Mucosa of descending colon (tissue), 3 donors: ENCODE measurements around the gene TMA16. TPM values are rescaled to one million over a fixed set of nuclear protein-coding genes. Genes with fewer than 3 reads are reported as not detected.

Experiments
- ATAC-seq: fragments of 200-7000 bp; cut with Tn5 transposase; one replicate; pipeline ENCODE4 v1.9.1; 2020; ENCODE audit warnings: mild to moderate bottlenecking, moderate library complexity
- DNase-seq, 3 donors: peaks; one replicate each; pipeline ENCODE4 v3.0.0-alpha.2; 2020
- H3K36me3 ChIP-seq: fragments of 200-600 bp; one replicate; pipeline ENCODE4 v1.8.0; 2021; ENCODE audit warnings: low read depth, mild to moderate bottlenecking
- H3K4me1 ChIP-seq: fragments of 200-600 bp; one replicate; pipeline ENCODE4 v1.8.0; 2021; ENCODE audit warnings: low read depth, mild to moderate bottlenecking
- H3K4me3 ChIP-seq: fragments of 200-600 bp; one replicate; pipeline ENCODE4 v1.8.0; 2021; ENCODE audit warnings: mild to moderate bottlenecking
- H3K9me3 ChIP-seq: fragments of 200-600 bp; one replicate; pipeline ENCODE4 v1.8.0; 2021; ENCODE audit warnings: mild to moderate bottlenecking
- CTCF ChIP-seq: fragments of 200-600 bp; IDR thresholded peaks from one replicate; pipeline ENCODE4 v1.8.0; 2022; ENCODE audit warnings: antibody characterized with exemption, mild to moderate bottlenecking
- intact Hi-C, 2 donors: fragments of 100-400 bp; cut with DNase I in 1 of 2; cut with micrococcal nuclease in 1 of 2; formaldehyde crosslinking; loops; one replicate each; pipeline versions ENCODE4 v1.11.0 to v1.11.1; 2022; cut with DNase I, micrococcal nuclease
- total RNA-seq, 3 donors: library from RNA; stranded (reverse); fragmentation: NEBNext Ultra II Directional in 2 of 3; extraction: Animal tissue kit (Norgen Biotek cat#: 25700) in 2 of 3; gene quantifications; one replicate each; pipeline versions ENCODE4 v1.2.1 to v1.2.4, GENCODE V29; 2021 to 2023
- donor health status: DM: no; HTN: no; CAD: no; lungs with moderate emphysema.
- donor health status: DM: no; HTN: no; CAD: no.
- donor health status: DM: no; HTN: yes; CAD: no.

TMA16 gene
- total RNA-seq, 3 donors from 2014 or later: 19.0 to 21.6 (median 19.1) TPM

DNA sequence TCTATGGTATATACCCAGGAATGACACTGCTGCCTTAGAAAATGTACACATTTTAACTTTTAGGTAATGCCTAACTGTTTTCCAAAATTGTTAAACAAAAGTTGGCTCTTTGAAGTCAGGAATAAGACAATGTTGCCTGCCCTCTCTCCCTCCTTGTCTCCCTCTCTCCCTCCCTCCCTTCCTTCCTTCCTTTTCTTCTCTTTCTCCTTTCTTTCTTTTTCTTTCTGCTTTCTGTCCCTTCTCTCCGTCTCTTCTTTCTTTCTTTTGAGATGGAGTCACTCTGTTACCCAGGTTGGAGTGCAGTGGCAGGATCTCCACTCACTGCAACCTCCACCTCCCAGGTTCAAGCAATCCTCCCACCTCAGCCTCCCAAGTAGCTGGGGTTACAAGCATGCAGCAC is 4.6 kb upstream of the TMA16 start:
- ATAC-seq: no peak
- no peak for TF ChIP-seq CTCF
- intact Hi-C loops: loop anchor here (5.0 to 10.0 kb wide), 2 partner anchors 55 to 57 kb away; no protein-coding TSS in a partner anchor
- Histone ChIP-seq H3K9me3 (no peaks in the 10 kb centered on the region), H3K4me3 (no peak overlapping the region), H3K36me3 (no peaks in the 10 kb centered on the region), H3K4me1 (no peaks in the 10 kb centered on the region)
- no peak for DNase-seq

DNA sequence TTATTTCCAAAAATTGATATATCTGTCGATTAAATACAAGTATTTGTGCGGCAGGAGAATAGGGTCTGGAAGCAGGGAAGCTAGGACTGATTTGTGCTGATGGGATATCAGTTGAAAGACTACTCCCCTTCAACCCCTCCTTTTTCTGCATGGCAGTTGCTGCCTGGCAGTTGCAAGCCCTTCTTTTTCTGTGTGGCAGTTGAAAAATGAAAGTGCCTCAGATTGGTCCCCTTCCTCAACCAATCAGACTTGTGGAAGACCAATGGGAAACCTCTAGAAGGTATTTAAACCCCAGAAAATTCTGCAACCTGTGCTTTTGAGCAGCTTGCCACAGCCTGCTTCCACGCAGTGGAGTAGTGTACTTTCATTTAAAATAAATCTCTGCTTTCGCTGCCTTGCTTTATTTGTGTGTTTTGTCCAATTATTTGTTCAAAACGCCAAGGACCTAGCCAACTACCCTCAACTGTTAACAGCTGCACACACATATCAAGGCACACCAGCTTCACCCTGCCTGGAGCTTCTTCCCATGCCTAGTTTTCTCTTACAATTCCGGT is 1.5 kb upstream of the TMA16 start:
- Histone ChIP-seq H3K4me3 (no peak overlapping the region), H3K4me1 (no peaks in the 10 kb centered on the region), H3K9me3 (no peaks in the 10 kb centered on the region), H3K36me3 (no peaks in the 10 kb centered on the region)
- TF ChIP-seq CTCF: no peak
- ATAC-seq: no peak
- intact Hi-C loops: no loop called here
- DNase-seq: no peak

DNA sequence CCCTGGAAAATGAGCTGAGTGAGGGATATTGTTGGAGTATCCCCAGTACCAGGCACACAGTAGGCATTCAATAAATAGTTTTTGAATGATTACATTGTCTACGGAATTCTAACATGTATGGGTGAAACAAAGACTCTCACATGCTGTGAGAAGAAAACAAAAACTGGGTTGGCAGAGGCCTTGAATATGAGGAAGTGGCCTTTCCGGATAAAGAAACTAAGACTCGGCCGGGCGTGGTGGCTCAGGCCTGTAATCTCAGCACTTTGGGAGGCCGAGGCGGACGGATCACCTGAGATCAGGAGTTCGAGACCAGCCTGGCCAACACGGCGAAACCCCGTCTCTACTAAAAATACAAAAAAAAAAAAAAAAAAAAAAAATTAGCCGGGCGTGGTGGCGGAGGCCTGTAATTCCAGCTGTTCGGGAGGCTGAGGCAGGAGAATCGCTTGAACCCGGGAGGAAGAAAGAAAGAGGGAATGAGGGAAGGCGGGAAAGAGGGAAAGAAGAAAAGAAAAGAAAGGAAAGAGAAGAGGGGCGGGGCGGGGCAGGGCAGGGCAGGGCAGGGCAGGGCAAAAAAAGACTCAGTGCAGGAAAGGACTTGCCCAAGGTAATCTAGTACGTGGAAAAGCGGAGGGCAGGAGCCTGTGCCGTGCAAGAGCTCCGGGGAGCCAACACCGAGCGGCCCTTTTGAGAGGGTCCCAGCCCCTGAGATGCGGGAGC is 689 bp upstream of the TMA16 start:
- Histone ChIP-seq H3K36me3 (no peaks in the 10 kb centered on the region), H3K4me3 (peak overlapping the region; percentile 60), H3K4me1 (no peaks in the 10 kb centered on the region), H3K9me3 (no peaks in the 10 kb centered on the region)
- peak; percentile 50 to 66 (median 52) for DNase-seq
- intact Hi-C loops: no loop called here
- peak; percentile 64 for ATAC-seq
- TF ChIP-seq CTCF: no peak

DNA sequence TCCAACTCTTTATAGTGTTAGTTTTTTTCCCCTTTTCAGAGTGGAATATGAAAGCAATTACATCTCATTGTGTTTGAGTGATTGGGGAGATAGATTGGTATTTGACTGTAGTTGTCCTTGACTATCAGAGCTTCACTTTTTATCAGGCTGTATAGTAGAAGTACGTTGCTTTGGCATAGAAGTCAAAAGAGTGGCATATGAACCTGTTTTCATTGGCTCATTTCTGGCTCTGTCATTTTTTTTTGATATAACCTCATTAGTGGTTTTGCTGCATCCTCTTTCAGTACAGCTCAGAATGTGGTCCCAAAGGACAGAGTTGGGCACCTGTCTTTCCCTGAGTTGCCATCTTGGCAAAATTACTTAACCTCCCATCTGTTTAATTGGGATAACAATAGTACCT is 1.4 kb downstream of the TMA16 start:
- DNase-seq (no peak), ATAC-seq (no peak)
- no peaks in the 10 kb centered on the region for H3K9me3 ChIP-seq
- peaks cover 4% of the 10 kb centered on the region for H3K4me1 ChIP-seq
- no peak overlapping the region for H3K4me3 ChIP-seq
- intact Hi-C loops: no loop called here
- no peak for TF ChIP-seq CTCF
- H3K36me3 ChIP-seq: no peaks in the 10 kb centered on the region

DNA sequence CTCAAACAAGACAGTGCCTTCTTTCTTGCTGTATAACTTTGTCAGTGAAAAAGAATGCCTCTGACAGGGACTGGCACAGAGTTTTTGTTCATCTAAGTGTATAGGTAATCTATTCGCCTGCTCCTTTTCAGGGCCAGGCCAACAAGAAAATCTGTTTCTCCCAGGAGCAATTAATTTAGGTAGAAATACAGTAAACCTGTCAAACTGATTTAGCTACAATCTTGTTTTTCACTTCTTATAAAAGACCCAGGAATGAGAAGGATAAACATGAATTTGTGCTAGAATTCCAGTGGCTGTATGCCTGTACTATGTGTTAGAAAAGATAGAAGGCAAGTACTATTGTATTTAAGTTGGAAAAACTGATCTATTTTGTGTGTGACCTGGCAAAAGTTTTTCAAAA is 6.1 kb downstream of the TMA16 start:
- TF ChIP-seq CTCF: no peak
- intact Hi-C loops: no loop called here
- no peaks in the 10 kb centered on the region for H3K9me3 ChIP-seq
- no peaks in the 10 kb centered on the region for H3K36me3 ChIP-seq
- no peak overlapping the region for H3K4me3 ChIP-seq
- H3K4me1 ChIP-seq: peaks cover 5% of the 10 kb centered on the region
- DNase-seq (no peak), ATAC-seq (no peak)
